Measurements from ENCODE around the gene SLC27A5.

GRCh38 chr19:58536852-58537798, 25.3 kb upstream of the SLC27A5 start:
- no peak for TF ChIP-seq POLR2A (IDR thresholded peaks at IDR 0.05)
- no peak for TF ChIP-seq CTCF (IDR thresholded peaks at IDR 0.05 in 4 of 5, conservative IDR thresholded peaks at IDR 0.05 in 1 of 5)

Data from gastrocnemius medialis (tissue), 4 donors.